GM19438 (cell line): ENCODE measurements around the gene UNG.

Experiments
- ATAC-seq: cut with Tn5 transposase; IDR thresholded peaks from one replicate; pipeline ENCODE4 v1.9.1; 2021; ENCODE audit warnings: low read depth; ENCODE audit not compliant: unreplicated experiment

Gene UNG

GRCh38 chr12:109153821-109154441 lies 56.5 kb downstream of the UNG start:
- no peak for ATAC-seq

DNA sequence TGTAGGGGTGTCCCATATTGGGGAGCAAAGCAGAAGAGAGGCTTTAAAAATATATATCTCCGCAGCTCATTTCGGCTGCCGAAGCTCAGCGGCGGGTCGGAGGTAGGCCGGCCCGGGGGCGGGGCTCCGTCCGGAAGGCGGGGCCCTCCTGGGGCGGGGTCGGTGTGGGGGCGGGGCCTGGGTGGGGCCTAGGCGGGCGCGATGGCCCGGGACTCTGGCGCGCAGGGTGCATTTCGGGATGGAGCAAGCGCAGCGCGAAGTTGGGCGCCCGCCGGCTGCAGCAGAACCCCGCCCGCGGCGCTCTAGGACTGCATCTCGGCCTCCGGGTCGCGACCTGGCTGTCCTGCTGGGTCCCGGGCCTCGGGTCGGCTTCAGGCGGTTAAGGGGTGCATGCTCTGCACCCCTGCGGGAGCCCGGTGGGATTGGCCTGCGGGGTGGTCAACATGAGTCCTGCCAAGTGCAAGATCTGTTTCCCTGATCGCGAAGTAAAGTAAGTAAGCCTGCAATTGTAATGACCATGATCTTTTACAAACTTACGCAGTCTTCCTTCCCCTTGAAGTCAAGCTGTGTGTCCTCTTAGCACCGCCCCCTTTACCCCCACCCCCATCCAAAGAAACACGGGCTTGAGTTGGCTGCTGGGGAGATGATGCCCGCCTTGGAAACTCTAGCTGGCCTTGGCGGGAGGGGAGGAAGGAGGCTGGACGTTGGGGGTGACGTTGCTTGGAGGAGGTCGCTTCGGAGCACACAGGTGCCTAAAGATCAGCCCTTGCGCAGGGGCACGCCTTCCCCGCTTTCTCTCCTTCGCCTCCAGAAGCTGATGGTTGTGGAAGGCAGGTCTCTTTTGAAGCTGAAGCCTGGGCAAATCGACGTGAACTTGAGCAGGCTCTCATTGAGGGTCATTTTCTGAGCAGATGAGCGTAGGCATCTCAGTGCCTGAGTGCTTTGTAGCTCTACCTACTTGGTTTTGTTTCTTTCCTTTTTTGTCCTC lies 57.3 kb downstream of the UNG start:
- ATAC-seq = peak; percentile 77

DNA sequence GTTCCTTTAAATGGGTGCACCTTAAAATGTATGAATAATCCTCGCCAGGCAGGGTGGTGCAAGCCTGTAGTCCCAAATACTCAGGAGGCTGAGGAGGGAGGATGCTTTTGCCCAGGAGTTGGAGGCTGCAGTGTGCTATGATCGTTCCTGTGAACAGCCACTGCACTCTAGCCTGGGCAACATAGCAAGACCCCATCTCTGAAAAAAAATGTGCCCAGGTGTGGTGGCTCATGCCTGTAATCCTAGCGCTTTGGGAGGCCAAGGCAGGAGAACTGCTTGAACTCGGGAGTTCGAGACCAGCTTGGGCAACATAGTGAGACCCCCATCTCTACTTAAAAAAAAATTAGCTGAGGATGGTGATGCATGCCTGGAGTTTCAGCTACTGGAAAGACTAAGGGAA lies 58.6 kb downstream of the UNG start:
- no peak for ATAC-seq

GRCh38 chr12:109156586-109156985 lies 59.2 kb downstream of the UNG start:
- no peak for ATAC-seq

- ATAC-seq = no peak
These were observed 60.6 kb downstream of the UNG start for GRCh38 chr12:109157986-109158385.

GRCh38 chr12:109160433-109160832 lies 63.0 kb downstream of the UNG start:
- no peak for ATAC-seq
